HepG2 (cell line): ENCODE data around the gene ALDH18A1. TPM values are rescaled to one million over a fixed set of nuclear protein-coding genes. Genes with fewer than 3 reads are reported as not detected.

Experiments used
- ASH2L ChIP-seq: fragments of 300-600, 200-600 bp; sonication (generic); IDR thresholded peaks from 2 replicates; pipeline ENCODE4 v1.7.0; 2017; ENCODE audit warnings: low read depth, mild to moderate bottlenecking, moderate library complexity, mixed read lengths, low read length; ENCODE audit not compliant: insufficient read length
- CENPX ChIP-seq: sonication (generic); formaldehyde crosslinking; IDR thresholded peaks from 2 replicates; pipeline ENCODE4 v1.9.0; 2021; ENCODE audit warnings: mild to moderate bottlenecking, missing genetic modification reagents, moderate library complexity
- EHMT2 ChIP-seq: fragments of 200-600 bp; sonication (generic); IDR thresholded peaks from 2 replicates; pipeline ENCODE4 v1.7.0; 2017; ENCODE audit warnings: antibody characterized with exemption, low read depth, low read length, borderline replicate concordance
- HOXD1 ChIP-seq: sonication (generic); formaldehyde crosslinking; IDR thresholded peaks from 2 replicates; pipeline ENCODE4 v1.5.0; 2020; ENCODE audit warnings: missing genetic modification reagents
- KAT7 ChIP-seq: IDR thresholded peaks from 2 replicates; pipeline ENCODE4 v1.6.1; 2018; ENCODE audit warnings: borderline replicate concordance, missing compliant biosample characterization
- MIXL1 ChIP-seq: IDR thresholded peaks from 2 replicates; pipeline ENCODE4 v1.6.1; 2016
- NFIB ChIP-seq: sonication (generic); formaldehyde crosslinking; IDR thresholded peaks from 2 replicates; pipeline ENCODE4 v1.9.0; 2021; ENCODE audit warnings: missing genetic modification reagents, mild to moderate bottlenecking, borderline replicate concordance
- NR3C1 ChIP-seq: sonication (generic); formaldehyde crosslinking; IDR thresholded peaks from 2 replicates; pipeline ENCODE4 v1.4.0; 2020; ENCODE audit warnings: missing genetic modification reagents
- PHF21A ChIP-seq: sonication (generic); formaldehyde crosslinking; IDR thresholded peaks from 2 replicates; pipeline ENCODE4 v1.5.0; 2020; ENCODE audit warnings: mild to moderate bottlenecking, missing genetic modification reagents
- SMAD1 ChIP-seq: sonication (generic); formaldehyde crosslinking; IDR thresholded peaks from 2 replicates; pipeline ENCODE4 v1.4.0; 2020; ENCODE audit warnings: missing genetic modification reagents, low read depth, mild to moderate bottlenecking, borderline replicate concordance
- TBX2 ChIP-seq: sonication (generic); formaldehyde crosslinking; IDR thresholded peaks from 2 replicates; pipeline ENCODE4 v1.5.0; 2020; ENCODE audit warnings: missing genetic modification reagents, mild to moderate bottlenecking, borderline replicate concordance
- ZC3H4 ChIP-seq: sonication (generic); formaldehyde crosslinking; IDR thresholded peaks from 2 replicates; pipeline ENCODE4 v1.4.0; 2020; ENCODE audit warnings: missing genetic modification reagents, borderline replicate concordance
- ZNF333 ChIP-seq: sonication (generic); formaldehyde crosslinking; IDR thresholded peaks from 2 replicates; pipeline ENCODE4 v1.4.0; 2020; ENCODE audit warnings: mild to moderate bottlenecking, missing genetic modification reagents, borderline replicate concordance
- ZNF484 ChIP-seq: sonication (generic); formaldehyde crosslinking; IDR thresholded peaks from 2 replicates; pipeline ENCODE4 v1.5.1; 2020; ENCODE audit warnings: mild to moderate bottlenecking, low read depth, missing genetic modification reagents, borderline replicate concordance
- ZNF687 ChIP-seq: sonication (generic); formaldehyde crosslinking; IDR thresholded peaks from 2 replicates; pipeline ENCODE4 v1.5.1; 2020; ENCODE audit warnings: mild to moderate bottlenecking, missing genetic modification reagents, moderate library complexity
- polyA plus RNA-seq, 8 experiments: library from polyadenylated mRNA; depleted of rRNA in 3 of 8; stranded (reverse) in 7 of 8; unstranded in 1 of 8; fragments of >200 nt; fragmentation: Illumina TruSeq in 4 of 8; extraction: Trizol in 4 of 8; gene quantifications; 2 replicates each; pipeline versions ENCODE4 v1.2.1 to v1.2.3, GENCODE V29; 2011 to 2016; ENCODE audit warnings: low read depth in 4 of 8, missing spikeins in 1 of 8, mixed read lengths in 1 of 8; ENCODE audit not compliant: insufficient read depth in 1 of 8
- total RNA-seq, 5 experiments: library from RNA; depleted of rRNA; stranded (reverse); fragments of >200 nt; fragmentation: Illumina TruSeq; extraction: Trizol; gene quantifications; 2 replicates each; pipeline ENCODE4 v1.2.3, GENCODE V29; 2016; ENCODE audit warnings: low read depth in 1 of 5
- TF ChIP-seq, protein P1 (sequence below): sonication (generic); formaldehyde crosslinking; conservative IDR thresholded peaks from 2 replicates; pipeline ENCODE4 v1.4.0; 2020; ENCODE audit warnings: missing genetic modification reagents
- TF ChIP-seq, protein P2 (sequence below): sonication (generic); formaldehyde crosslinking; IDR thresholded peaks from 2 replicates; pipeline ENCODE4 v1.5.1; 2020; ENCODE audit warnings: mild to moderate bottlenecking, missing genetic modification reagents

Gene ALDH18A1
- total and polyA plus RNA-seq, 2 of the 13 experiments (the other 11 are each of a cell fraction or from before 2014, with no cell fraction given), result 180 to 263 TPM

- peak; percentile 76 for TF ChIP-seq ASH2L
- no peak for TF ChIP-seq ZNF484 (CRISPR knock-in tag)
- TF ChIP-seq NFIB (CRISPR knock-in tag), result no peak
- TF ChIP-seq MIXL1 (CRISPR knock-in tag), result no peak; the same call in 1 of the 2 replicates
- TF ChIP-seq EHMT2, result no peak
- TF ChIP-seq TBX2 (CRISPR knock-in tag), result no peak; the same call in 1 of the 2 replicates
- TF ChIP-seq HOXD1 (CRISPR knock-in tag), result no peak
- TF ChIP-seq, protein P1, sequence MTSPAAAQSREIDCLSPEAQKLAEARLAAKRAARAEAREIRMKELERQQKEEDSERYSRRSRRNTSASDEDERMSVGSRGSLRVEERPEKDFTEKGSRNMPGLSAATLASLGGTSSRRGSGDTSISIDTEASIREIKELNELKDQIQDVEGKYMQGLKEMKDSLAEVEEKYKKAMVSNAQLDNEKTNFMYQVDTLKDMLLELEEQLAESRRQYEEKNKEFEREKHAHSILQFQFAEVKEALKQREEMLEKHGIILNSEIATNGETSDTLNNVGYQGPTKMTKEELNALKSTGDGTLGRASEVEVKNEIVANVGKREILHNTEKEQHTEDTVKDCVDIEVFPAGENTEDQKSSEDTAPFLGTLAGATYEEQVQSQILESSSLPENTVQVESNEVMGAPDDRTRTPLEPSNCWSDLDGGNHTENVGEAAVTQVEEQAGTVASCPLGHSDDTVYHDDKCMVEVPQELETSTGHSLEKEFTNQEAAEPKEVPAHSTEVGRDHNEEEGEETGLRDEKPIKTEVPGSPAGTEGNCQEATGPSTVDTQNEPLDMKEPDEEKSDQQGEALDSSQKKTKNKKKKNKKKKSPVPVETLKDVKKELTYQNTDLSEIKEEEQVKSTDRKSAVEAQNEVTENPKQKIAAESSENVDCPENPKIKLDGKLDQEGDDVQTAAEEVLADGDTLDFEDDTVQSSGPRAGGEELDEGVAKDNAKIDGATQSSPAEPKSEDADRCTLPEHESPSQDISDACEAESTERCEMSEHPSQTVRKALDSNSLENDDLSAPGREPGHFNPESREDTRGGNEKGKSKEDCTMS (CRISPR knock-in tag), result 0 out of 2 replicates have a peak, but pooled peaks have one; percentile 56
- TF ChIP-seq NR3C1 (CRISPR knock-in tag), result no peak
- no peak for TF ChIP-seq ZC3H4 (CRISPR knock-in tag)
- 0 out of 2 replicates have a peak, but pooled peaks have one; percentile 66 for TF ChIP-seq ZNF333 (CRISPR knock-in tag)
- no peak for TF ChIP-seq CENPX
- peak; percentile 67; the same call in 1 of the 2 replicates for TF ChIP-seq SMAD1 (CRISPR knock-in tag)
- peak; percentile 87 for TF ChIP-seq ZNF687 (CRISPR knock-in tag)
- TF ChIP-seq, protein P2, sequence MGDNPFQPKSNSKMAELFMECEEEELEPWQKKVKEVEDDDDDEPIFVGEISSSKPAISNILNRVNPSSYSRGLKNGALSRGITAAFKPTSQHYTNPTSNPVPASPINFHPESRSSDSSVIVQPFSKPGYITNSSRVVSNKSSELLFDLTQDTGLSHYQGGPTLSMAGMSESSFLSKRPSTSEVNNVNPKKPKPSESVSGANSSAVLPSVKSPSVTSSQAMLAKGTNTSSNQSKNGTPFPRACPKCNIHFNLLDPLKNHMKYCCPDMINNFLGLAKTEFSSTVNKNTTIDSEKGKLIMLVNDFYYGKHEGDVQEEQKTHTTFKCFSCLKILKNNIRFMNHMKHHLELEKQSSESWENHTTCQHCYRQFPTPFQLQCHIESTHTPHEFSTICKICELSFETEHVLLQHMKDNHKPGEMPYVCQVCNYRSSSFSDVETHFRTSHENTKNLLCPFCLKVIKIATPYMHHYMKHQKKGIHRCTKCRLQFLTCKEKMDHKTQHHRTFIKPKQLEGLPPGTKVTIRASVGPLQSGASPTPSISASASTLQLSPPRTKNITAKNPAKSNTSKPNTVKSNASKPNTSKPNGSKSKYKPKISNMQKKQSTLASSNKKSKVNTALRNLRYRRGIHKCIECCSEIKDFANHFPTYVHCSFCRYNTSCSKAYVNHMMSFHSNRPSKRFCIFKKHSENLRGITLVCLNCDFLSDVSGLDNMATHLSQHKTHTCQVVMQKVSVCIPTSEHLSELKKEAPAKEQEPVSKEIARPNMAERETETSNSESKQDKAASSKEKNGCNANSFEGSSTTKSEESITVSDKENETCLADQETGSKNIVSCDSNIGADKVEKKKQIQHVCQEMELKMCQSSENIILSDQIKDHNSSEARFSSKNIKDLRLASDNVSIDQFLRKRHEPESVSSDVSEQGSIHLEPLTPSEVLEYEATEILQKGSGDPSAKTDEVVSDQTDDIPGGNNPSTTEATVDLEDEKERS (CRISPR knock-in tag), result peak; percentile 52; the same call in 1 of the 2 replicates
- peak; percentile 59; the same call in 1 of the 2 replicates for TF ChIP-seq KAT7 (CRISPR knock-in tag)
- TF ChIP-seq PHF21A (CRISPR knock-in tag), result peak; percentile 76; the same call in 1 of the 2 replicates
These were observed 37.4 kb upstream of the ALDH18A1 start, which contains the start of gene TCTN3 (continued) for GRCh38 chr10:95693668-95694534.
